ENCODE results near the gene CSNK2A1.
A peak's percentile ranks its signal among the peaks of the same experiment; 100 is the strongest.

The CSNK2A1 gene

GRCh38 chr20:474581-474980, 69.0 kb downstream of the CSNK2A1 start:
- no peak for TF ChIP-seq SIN3A (IDR thresholded peaks at IDR 0.05; ENCODE audit: borderline replicate concordance, insufficient read depth, low read length)
- TF ChIP-seq TAF1 (IDR thresholded peaks at IDR 0.05; ENCODE audit: borderline replicate concordance, insufficient read depth, low read length) = no peak
- TF ChIP-seq FOXP2 (optimal IDR thresholded peaks at IDR 0.05; ENCODE audit: borderline replicate concordance, extremely low read depth, extremely low read length, insufficient read depth) = no peak
- no peak for TF ChIP-seq POLR2AphosphoS5 (IDR thresholded peaks at IDR 0.05; ENCODE audit: low read depth, low read length)
- TF ChIP-seq, protein P1, sequence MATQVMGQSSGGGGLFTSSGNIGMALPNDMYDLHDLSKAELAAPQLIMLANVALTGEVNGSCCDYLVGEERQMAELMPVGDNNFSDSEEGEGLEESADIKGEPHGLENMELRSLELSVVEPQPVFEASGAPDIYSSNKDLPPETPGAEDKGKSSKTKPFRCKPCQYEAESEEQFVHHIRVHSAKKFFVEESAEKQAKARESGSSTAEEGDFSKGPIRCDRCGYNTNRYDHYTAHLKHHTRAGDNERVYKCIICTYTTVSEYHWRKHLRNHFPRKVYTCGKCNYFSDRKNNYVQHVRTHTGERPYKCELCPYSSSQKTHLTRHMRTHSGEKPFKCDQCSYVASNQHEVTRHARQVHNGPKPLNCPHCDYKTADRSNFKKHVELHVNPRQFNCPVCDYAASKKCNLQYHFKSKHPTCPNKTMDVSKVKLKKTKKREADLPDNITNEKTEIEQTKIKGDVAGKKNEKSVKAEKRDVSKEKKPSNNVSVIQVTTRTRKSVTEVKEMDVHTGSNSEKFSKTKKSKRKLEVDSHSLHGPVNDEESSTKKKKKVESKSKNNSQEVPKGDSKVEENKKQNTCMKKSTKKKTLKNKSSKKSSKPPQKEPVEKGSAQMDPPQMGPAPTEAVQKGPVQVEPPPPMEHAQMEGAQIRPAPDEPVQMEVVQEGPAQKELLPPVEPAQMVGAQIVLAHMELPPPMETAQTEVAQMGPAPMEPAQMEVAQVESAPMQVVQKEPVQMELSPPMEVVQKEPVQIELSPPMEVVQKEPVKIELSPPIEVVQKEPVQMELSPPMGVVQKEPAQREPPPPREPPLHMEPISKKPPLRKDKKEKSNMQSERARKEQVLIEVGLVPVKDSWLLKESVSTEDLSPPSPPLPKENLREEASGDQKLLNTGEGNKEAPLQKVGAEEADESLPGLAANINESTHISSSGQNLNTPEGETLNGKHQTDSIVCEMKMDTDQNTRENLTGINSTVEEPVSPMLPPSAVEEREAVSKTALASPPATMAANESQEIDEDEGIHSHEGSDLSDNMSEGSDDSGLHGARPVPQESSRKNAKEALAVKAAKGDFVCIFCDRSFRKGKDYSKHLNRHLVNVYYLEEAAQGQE (IDR thresholded peaks at IDR 0.05; ENCODE audit: insufficient read depth in 1 of 2, low read depth in 2 of 2, low read length in 2 of 2) = no peak

DNA sequence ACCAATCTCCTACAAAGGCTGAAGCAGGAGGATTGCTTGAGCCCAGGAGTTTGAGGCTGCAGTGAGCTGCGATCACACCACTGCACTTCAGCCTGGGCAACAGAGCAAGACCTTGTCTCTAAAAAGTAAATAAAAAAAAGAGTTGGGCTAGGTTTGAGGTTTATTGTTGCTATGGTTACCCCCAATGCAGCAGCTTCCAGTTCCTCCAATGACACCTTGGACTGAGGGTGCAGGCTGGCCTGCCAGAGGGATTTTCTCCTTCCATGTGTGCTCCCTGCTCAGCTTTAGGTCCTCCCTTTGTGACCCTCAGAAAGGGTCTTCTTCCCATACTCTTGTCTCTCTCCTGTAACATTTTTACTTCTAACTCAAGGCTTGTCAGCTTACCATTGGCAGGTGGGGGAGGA, 70.7 kb downstream of the CSNK2A1 start:
- TF ChIP-seq TAF1 (IDR thresholded peaks at IDR 0.05; ENCODE audit: borderline replicate concordance, insufficient read depth, low read length) = no peak
- TF ChIP-seq, protein P1 (IDR thresholded peaks at IDR 0.05; ENCODE audit: insufficient read depth in 1 of 2, low read depth in 2 of 2, low read length in 2 of 2) = no peak
- no peak for TF ChIP-seq FOXP2 (optimal IDR thresholded peaks at IDR 0.05; ENCODE audit: borderline replicate concordance, extremely low read depth, extremely low read length, insufficient read depth)
- no peak for TF ChIP-seq SIN3A (IDR thresholded peaks at IDR 0.05; ENCODE audit: borderline replicate concordance, insufficient read depth, low read length)
- TF ChIP-seq POLR2AphosphoS5 (IDR thresholded peaks at IDR 0.05; ENCODE audit: low read depth, low read length) = peak; percentile 28; the same call in 1 of the 2 replicates

DNA sequence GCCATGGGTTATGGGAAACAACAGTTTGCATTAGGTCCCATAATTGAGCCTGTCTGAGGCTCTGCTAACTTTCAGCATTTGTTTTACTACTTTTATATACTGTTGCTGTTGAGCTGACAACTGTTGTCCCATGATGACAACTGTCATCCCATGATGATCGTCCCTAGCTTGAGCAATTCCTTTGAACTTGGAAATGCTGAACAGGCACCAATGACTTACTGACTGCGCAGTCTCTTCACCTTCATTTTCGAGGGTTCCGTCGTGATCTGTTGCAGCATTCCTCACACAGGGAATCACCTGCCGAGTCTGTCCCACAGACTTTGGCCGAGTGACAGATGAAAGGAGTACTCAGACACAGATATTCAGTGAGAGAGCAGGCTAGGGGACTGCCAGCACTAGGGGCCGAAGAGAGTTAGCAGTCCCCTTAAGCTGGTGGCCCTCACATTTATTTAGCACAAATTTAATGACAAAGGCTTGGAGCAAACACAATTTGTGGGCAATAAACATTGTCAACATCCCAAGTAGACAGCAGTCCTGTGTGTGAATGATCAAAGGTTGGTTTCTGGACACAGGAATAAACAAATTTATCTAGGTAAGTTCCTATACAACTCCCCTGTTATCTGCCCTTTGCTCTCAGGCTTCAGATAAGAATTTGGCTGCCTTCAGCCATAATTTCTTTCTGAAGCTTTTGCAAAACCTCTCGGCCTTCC, 71.3 kb downstream of the CSNK2A1 start:
- TF ChIP-seq FOXP2 (optimal IDR thresholded peaks at IDR 0.05; ENCODE audit: borderline replicate concordance, extremely low read depth, extremely low read length, insufficient read depth) (no peak), POLR2AphosphoS5 (IDR thresholded peaks at IDR 0.05; ENCODE audit: low read depth, low read length) (no peak), TAF1 (IDR thresholded peaks at IDR 0.05; ENCODE audit: borderline replicate concordance, insufficient read depth, low read length) (no peak), SIN3A (IDR thresholded peaks at IDR 0.05; ENCODE audit: borderline replicate concordance, insufficient read depth, low read length) (no peak)
- TF ChIP-seq, protein P1 (IDR thresholded peaks at IDR 0.05; ENCODE audit: insufficient read depth in 1 of 2, low read depth in 2 of 2, low read length in 2 of 2) = no peak

- TF ChIP-seq SIN3A (IDR thresholded peaks at IDR 0.05; ENCODE audit: borderline replicate concordance, insufficient read depth, low read length) = no peak
- no peak for TF ChIP-seq POLR2AphosphoS5 (IDR thresholded peaks at IDR 0.05; ENCODE audit: low read depth, low read length)
- TF ChIP-seq FOXP2 (optimal IDR thresholded peaks at IDR 0.05; ENCODE audit: borderline replicate concordance, extremely low read depth, extremely low read length, insufficient read depth) = no peak
- TF ChIP-seq, protein P1 (IDR thresholded peaks at IDR 0.05; ENCODE audit: insufficient read depth in 1 of 2, low read depth in 2 of 2, low read length in 2 of 2) = no peak
- no peak for TF ChIP-seq TAF1 (IDR thresholded peaks at IDR 0.05; ENCODE audit: borderline replicate concordance, insufficient read depth, low read length)
Observed at GRCh38 chr20:469746-470490, 73.7 kb downstream of the CSNK2A1 start.

All from PFSK-1 (cell line).